Breast epithelium (tissue), 4 donors: ENCODE results near the gene BEND3. TPM values are rescaled to one million over a fixed set of nuclear protein-coding genes. Genes with fewer than 3 reads are reported as not detected.

Source experiments
- DNase-seq, 2 donors: peaks; one replicate each; pipeline ENCODE4 v3.0.0-alpha.2; 2019; ENCODE audit warnings: low spot score in 2 of 2
- H3K27ac ChIP-seq, 2 donors: fragments of 200-600 bp; sonication (generic) in 1 of 2; one replicate each; pipeline ENCODE4 v1.5.1; 2016 to 2019; ENCODE audit warnings: mild to moderate bottlenecking in 1 of 2
- H3K27me3 ChIP-seq, 2 donors: fragments of 200-600 bp; sonication (generic) in 1 of 2; one replicate each; pipeline versions ENCODE4 v1.5.1 to v1.6.0; 2017 to 2019; ENCODE audit warnings: control low read depth in 1 of 2, mild to moderate bottlenecking in 1 of 2
- H3K36me3 ChIP-seq: fragments of 200-600 bp; one replicate; pipeline ENCODE4 v1.5.1; 2019
- H3K4me1 ChIP-seq, 2 donors: fragments of 200-600 bp; sonication (generic); one replicate each; pipeline ENCODE4 v1.5.1; 2016 to 2019; ENCODE audit warnings: control low read depth in 1 of 2
- H3K4me3 ChIP-seq, 3 donors: fragments of 200-600 bp; sonication (generic); 1 replicate in 2 of 3; 2 replicates in 1 of 3; pipeline ENCODE4 v1.5.1; 2016 to 2019; ENCODE audit warnings: mild to moderate bottlenecking in 3 of 3, moderate library complexity in 2 of 3
- H3K9me3 ChIP-seq, 2 donors: fragments of 200-600 bp; sonication (generic) in 1 of 2; one replicate each; pipeline ENCODE4 v1.5.1; 2016 to 2019; ENCODE audit warnings: control low read depth in 1 of 2
- CTCF ChIP-seq, 3 donors: fragments of 450-650 bp; IDR thresholded peaks; one replicate each; pipeline ENCODE4 v1.5.1; 2016 to 2017; ENCODE audit warnings: antibody characterized with exemption in 3 of 3, mild to moderate bottlenecking in 3 of 3, moderate library complexity in 3 of 3
- POLR2A ChIP-seq: fragments of 450-650 bp; IDR thresholded peaks from one replicate; pipeline ENCODE4 v1.6.1; 2016; ENCODE audit warnings: antibody characterized with exemption, mild to moderate bottlenecking, moderate library complexity
- POLR2AphosphoS5 ChIP-seq, 3 donors: sonication (generic); formaldehyde crosslinking; IDR thresholded peaks; one replicate each; pipeline ENCODE4 v1.6.1; 2017; ENCODE audit warnings: antibody characterized with exemption in 3 of 3
- intact Hi-C: fragments of 100-400 bp; cut with DNase I; formaldehyde crosslinking; loops from one replicate; pipeline ENCODE4 v1.15.1; 2023; ENCODE audit warnings: low total_unique reads
- total RNA-seq, 3 donors: library from RNA; depleted of rRNA; stranded (reverse); fragments of >200 nt; gene quantifications; one replicate each; pipeline ENCODE4 v1.1.0, GENCODE V29; 2016

BEND3 gene
- total RNA-seq, 3 donors from 2014 or later: 0.96 to 3.6 (median 2.5) TPM

GRCh38 chr6:107062691-107063090, 52.6 kb downstream of the BEND3 start:
- Histone ChIP-seq H3K4me1 (no peaks in the 10 kb centered on the region), H3K9me3 (no peaks in the 10 kb centered on the region), H3K4me3 (no peak overlapping the region), H3K27me3 (no peaks in the 10 kb centered on the region), H3K27ac (no peak overlapping the region), H3K36me3 (no peaks in the 10 kb centered on the region)
- intact Hi-C loops: no loop called here
- DNase-seq: no peak
- no peak for TF ChIP-seq POLR2A
- TF ChIP-seq CTCF (IDR thresholded peaks at IDR 0.05): no peak
- no peak for TF ChIP-seq POLR2AphosphoS5 (IDR thresholded peaks at IDR 0.05)

DNA sequence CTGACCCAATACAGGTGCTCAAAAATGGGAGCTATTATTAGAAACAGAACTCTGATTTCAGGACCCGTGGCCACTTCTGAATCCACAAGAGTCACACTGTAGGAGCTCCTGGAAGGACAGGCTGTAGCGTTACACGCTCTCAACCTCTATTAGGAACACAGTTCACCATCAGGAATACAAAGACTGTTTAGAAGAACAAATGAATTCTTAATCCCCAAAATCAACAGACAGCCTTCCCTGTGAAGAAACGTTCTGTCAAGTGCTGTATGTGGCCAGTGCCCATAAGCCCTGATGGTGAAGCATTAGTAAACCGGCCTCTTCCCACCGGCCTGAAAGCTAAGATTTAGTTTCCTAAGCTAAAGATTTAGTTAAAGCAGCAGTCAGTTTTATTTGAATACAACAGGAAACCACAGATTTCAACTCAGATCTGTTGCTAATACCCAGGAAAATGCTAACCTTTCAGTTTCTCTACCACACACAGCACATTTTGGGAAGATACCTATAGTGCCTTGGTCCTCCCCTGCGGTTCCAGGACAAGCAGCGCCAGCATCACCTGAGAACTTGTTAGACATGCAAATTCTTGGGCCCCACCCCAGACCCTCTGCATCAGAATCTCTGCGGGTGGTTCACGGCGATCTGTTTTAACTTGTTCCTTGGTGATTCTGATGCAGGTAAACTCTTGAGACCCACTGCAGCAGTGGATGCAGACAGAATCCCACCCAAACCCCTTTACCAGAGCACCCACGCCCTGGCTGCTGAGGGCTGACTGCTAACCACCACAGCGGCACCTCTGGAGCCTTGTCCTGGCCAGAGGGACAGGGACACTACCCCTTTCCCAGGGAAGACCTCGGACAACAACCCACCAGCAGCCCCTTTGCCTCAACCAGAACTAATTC, 53.9 kb downstream of the BEND3 start:
- Histone ChIP-seq H3K4me3 (no peak overlapping the region), H3K4me1 (no peaks in the 10 kb centered on the region), H3K27me3 (no peaks in the 10 kb centered on the region), H3K36me3 (no peaks in the 10 kb centered on the region), H3K9me3 (no peaks in the 10 kb centered on the region), H3K27ac (no peak overlapping the region)
- DNase-seq: no peak
- TF ChIP-seq CTCF (IDR thresholded peaks at IDR 0.05): no peak
- no peak for TF ChIP-seq POLR2AphosphoS5 (IDR thresholded peaks at IDR 0.05)
- TF ChIP-seq POLR2A: no peak
- intact Hi-C loops: no loop called here

GRCh38 chr6:107060704-107061103, 54.6 kb downstream of the BEND3 start:
- Histone ChIP-seq H3K4me1 (no peaks in the 10 kb centered on the region), H3K27me3 (no peaks in the 10 kb centered on the region), H3K27ac (no peak overlapping the region), H3K9me3 (no peaks in the 10 kb centered on the region), H3K4me3 (no peak overlapping the region), H3K36me3 (no peaks in the 10 kb centered on the region)
- no peak for DNase-seq
- intact Hi-C loops: no loop called here
- TF ChIP-seq POLR2AphosphoS5 (IDR thresholded peaks at IDR 0.05) (no peak), POLR2A (no peak), CTCF (IDR thresholded peaks at IDR 0.05) (no peak)

- Histone ChIP-seq H3K36me3 (no peaks in the 10 kb centered on the region), H3K4me1 (no peaks in the 10 kb centered on the region), H3K27me3 (no peaks in the 10 kb centered on the region), H3K27ac (no peak overlapping the region), H3K9me3 (no peaks in the 10 kb centered on the region), H3K4me3 (no peak overlapping the region)
- no peak for DNase-seq
- intact Hi-C loops: no loop called here
- no peak for TF ChIP-seq POLR2AphosphoS5 (IDR thresholded peaks at IDR 0.05)
- TF ChIP-seq POLR2A: no peak
- no peak for TF ChIP-seq CTCF (IDR thresholded peaks at IDR 0.05)
Observed at GRCh38 chr6:107059606-107060005, 55.7 kb downstream of the BEND3 start.

GRCh38 chr6:107057679-107058078, 57.6 kb downstream of the BEND3 start:
- Histone ChIP-seq H3K27ac (no peak overlapping the region), H3K4me3 (no peak overlapping the region), H3K4me1 (no peaks in the 10 kb centered on the region), H3K27me3 (no peaks in the 10 kb centered on the region), H3K36me3 (no peaks in the 10 kb centered on the region), H3K9me3 (no peaks in the 10 kb centered on the region)
- TF ChIP-seq POLR2AphosphoS5 (IDR thresholded peaks at IDR 0.05): no peak
- no peak for DNase-seq
- intact Hi-C loops: no loop called here
